HepG2 (cell line): Measurements from ENCODE around the gene PLEKHN1. TPM values are rescaled to one million over a fixed set of nuclear protein-coding genes. Genes with fewer than 3 reads are reported as not detected.

Experiments
- ATAC-seq: fragments of 200-7000 bp; cut with Tn5 transposase; 3 replicates; pipeline ENCODE4 v1.9.1; 2020; ENCODE audit warnings: mild to moderate bottlenecking, moderate library complexity
- BruUV-seq: library from RNA; stranded (reverse); fragments of 400-500 nt; replicated peaks from 2 replicates; lab custom pipeline; 2021; lab: Mats Ljungman, UMichigan
- CTCF ChIA-PET: fragments of 300-600 bp; formaldehyde crosslinking; extraction: SDS; loops from one replicate; lab custom pipeline; 2021; ENCODE audit warnings: low total read pairs, inconsistent platforms, low intra/inter-chr PET ratio; lab: Yijun Ruan, JAX
- POLR2A ChIA-PET: fragments of 350-600 bp; sonication (Branson Sonifier 250); formaldehyde crosslinking; loops from one replicate; lab custom pipeline; 2020; ENCODE audit warnings: antibody characterized with exemption, inconsistent platforms; lab: Yijun Ruan, JAX
- DNase-seq: peaks from one replicate; pipeline ENCODE4 v3.0.0-alpha.2; 2015; ENCODE audit warnings: low spot score
- FAIRE-seq: peaks from 3 replicates; lab custom pipeline; 2011; peaks lifted over from hg19 to GRCh38; lab: Jason Lieb, UNC
- H2AFZ ChIP-seq: one replicate; pipeline ENCODE4 v1.6.1; 2011; ENCODE audit warnings: low read length, inconsistent platforms
- H3K27ac ChIP-seq: fragments of 300-600 bp; 3 replicates; pipeline ENCODE4 v1.8.0; 2011; ENCODE audit warnings: mixed run types, mild to moderate bottlenecking, mixed read lengths, low read length, inconsistent platforms; ENCODE audit not compliant: insufficient read depth; ENCODE audit errors: extremely low read length
- H3K27me3 ChIP-seq, 2 experiments: fragments of 200-600 bp in 1 of 2; 2 replicates in 1 of 2; 3 replicates in 1 of 2; pipeline versions ENCODE4 v1.6.0 to v1.8.0; 2011; ENCODE audit warnings: low read length in 2 of 2, mild to moderate bottlenecking in 2 of 2, moderate library complexity in 2 of 2, inconsistent platforms in 1 of 2; ENCODE audit not compliant: insufficient read depth in 2 of 2, control insufficient read depth in 1 of 2
- H3K36me3 ChIP-seq, 2 experiments: fragments of 200-600 bp in 1 of 2; replicated peaks in 1 of 2; 2 replicates in 1 of 2; 3 replicates in 1 of 2; pipeline versions ENCODE4 v1.5.1 to v1.8.0; 2011; ENCODE audit warnings: low read length in 2 of 2, inconsistent platforms in 1 of 2; ENCODE audit not compliant: insufficient read depth in 2 of 2, control insufficient read depth in 1 of 2
- H3K4me1 ChIP-seq: 2 replicates; pipeline ENCODE4 v1.5.1; 2012; ENCODE audit warnings: low read length, inconsistent platforms; ENCODE audit not compliant: insufficient read depth
- H3K4me2 ChIP-seq: 2 replicates; pipeline ENCODE4 v1.6.0; 2011; ENCODE audit warnings: low read depth, low read length, inconsistent platforms
- H3K4me3 ChIP-seq, 3 experiments: fragments of 200-600 bp in 1 of 3; sonication (generic), shearing (Covaris generic) in 1 of 3; replicated peaks in 1 of 3; 2 replicates each; pipeline ENCODE4 v1.5.1; 2011 to 2016; ENCODE audit warnings: low read length in 3 of 3, inconsistent platforms in 2 of 3, low read depth in 2 of 3, mild to moderate bottlenecking in 2 of 3, control low read depth in 1 of 3, mixed read lengths in 1 of 3; ENCODE audit not compliant: insufficient read depth in 1 of 3
- H3K79me2 ChIP-seq: one replicate; pipeline ENCODE4 v1.6.1; 2011; ENCODE audit warnings: low read length, inconsistent platforms; ENCODE audit not compliant: insufficient read depth
- H3K9ac ChIP-seq: 2 replicates; pipeline ENCODE4 v1.6.0; 2011; ENCODE audit warnings: mild to moderate bottlenecking, low read depth, low read length, inconsistent platforms; ENCODE audit not compliant: insufficient read depth
- H3K9me3 ChIP-seq: 2 replicates; pipeline ENCODE4 v1.5.1; 2012; ENCODE audit warnings: mild to moderate bottlenecking, low read length
- H4K20me1 ChIP-seq: 2 replicates; pipeline ENCODE4 v1.6.0; 2011; ENCODE audit warnings: inconsistent platforms, mild to moderate bottlenecking, low read length, moderate library complexity; ENCODE audit not compliant: insufficient read depth
- POLR2G ChIP-seq: fragments of 200-400 bp; formaldehyde crosslinking; IDR thresholded peaks from 2 replicates; pipeline ENCODE4 v1.6.1; 2018; ENCODE audit warnings: mild to moderate bottlenecking, low read depth, low read length, moderate library complexity
- ZMYM3 ChIP-seq: sonication (generic); formaldehyde crosslinking; IDR thresholded peaks from 2 replicates; pipeline ENCODE4 v1.5.1; 2020; ENCODE audit warnings: mild to moderate bottlenecking, missing genetic modification reagents
- ZNF431 ChIP-seq: sonication (generic); formaldehyde crosslinking; IDR thresholded peaks from 2 replicates; pipeline ENCODE4 v1.9.0; 2022; ENCODE audit warnings: missing genetic modification reagents, low read depth, mild to moderate bottlenecking, borderline replicate concordance
- WGBS: methylation state at CpG from one replicate; pipeline ENCODE4 v1.1.6; 2017; ENCODE audit warnings: low lambda C conversion rate; 5-methylcytosine and 5-hydroxymethylcytosine counted together
- in situ Hi-C: cut with HindIII; loops from 2 replicates; pipeline ENCODE4 v1.10.0; 2017; ENCODE audit warnings: low pct_unique_long_range_greater_than_20kb; ENCODE audit not compliant: extremely low pct_ligation_motif_present
- intact Hi-C: fragments of 100-400 bp; cut with micrococcal nuclease; formaldehyde crosslinking; loops from one replicate; pipeline ENCODE4 v1.10.0; 2022; ENCODE audit not compliant: unreplicated experiment
- polyA plus RNA-seq, 8 experiments: library from polyadenylated mRNA; depleted of rRNA in 3 of 8; stranded (reverse) in 7 of 8; unstranded in 1 of 8; fragments of >200 nt; fragmentation: Illumina TruSeq in 4 of 8; extraction: Trizol in 4 of 8; gene quantifications; 2 replicates each; pipeline versions ENCODE4 v1.2.1 to v1.2.3, GENCODE V29; 2011 to 2016; ENCODE audit warnings: low read depth in 4 of 8, missing spikeins in 1 of 8, mixed read lengths in 1 of 8; ENCODE audit not compliant: insufficient read depth in 1 of 8
- total RNA-seq, 5 experiments: library from RNA; depleted of rRNA; stranded (reverse); fragments of >200 nt; fragmentation: Illumina TruSeq; extraction: Trizol; gene quantifications; 2 replicates each; pipeline ENCODE4 v1.2.3, GENCODE V29; 2016; ENCODE audit warnings: low read depth in 1 of 5
- TF ChIP-seq, protein P1 (sequence below): sonication (generic); formaldehyde crosslinking; IDR thresholded peaks from 2 replicates; pipeline ENCODE4 v1.4.0; 2020; ENCODE audit warnings: missing genetic modification reagents, mild to moderate bottlenecking, borderline replicate concordance

Gene PLEKHN1
- total and polyA plus RNA-seq, 2 of the 13 experiments (the other 11 are each of a cell fraction or from before 2014, with no cell fraction given) = 0.42 to 0.58 TPM

- WGBS = 66% methylated on average over 14 of the region's 14 CpGs
- in situ Hi-C loops = no loop called here
- Histone ChIP-seq H3K79me2 (no peaks in the 10 kb centered on the region), H3K27me3 (no peaks in the 10 kb centered on the region; a peak in 1 of 5 replicates), H3K27ac (no peak overlapping the region), H3K4me1 (peaks cover 37% of the 10 kb centered on the region), H3K9ac (no peak overlapping the region), H3K4me3 (no peak overlapping the region), H2AFZ (no peak overlapping the region), H4K20me1 (no peaks in the 10 kb centered on the region), H3K36me3 (no peaks in the 10 kb centered on the region), H3K4me2 (no peak overlapping the region), H3K9me3 (no peaks in the 10 kb centered on the region)
- intact Hi-C loops = loop anchor here (5.0 kb wide), 1 partner anchor 46 kb away; no protein-coding TSS in a partner anchor
- FAIRE-seq (no peak), DNase-seq (no peak), ATAC-seq (no peak)
- TF ChIP-seq POLR2G (no peak), ZNF431 (CRISPR knock-in tag) (no peak), ZMYM3 (CRISPR knock-in tag) (peak; percentile 70)
- TF ChIP-seq, protein P1, sequence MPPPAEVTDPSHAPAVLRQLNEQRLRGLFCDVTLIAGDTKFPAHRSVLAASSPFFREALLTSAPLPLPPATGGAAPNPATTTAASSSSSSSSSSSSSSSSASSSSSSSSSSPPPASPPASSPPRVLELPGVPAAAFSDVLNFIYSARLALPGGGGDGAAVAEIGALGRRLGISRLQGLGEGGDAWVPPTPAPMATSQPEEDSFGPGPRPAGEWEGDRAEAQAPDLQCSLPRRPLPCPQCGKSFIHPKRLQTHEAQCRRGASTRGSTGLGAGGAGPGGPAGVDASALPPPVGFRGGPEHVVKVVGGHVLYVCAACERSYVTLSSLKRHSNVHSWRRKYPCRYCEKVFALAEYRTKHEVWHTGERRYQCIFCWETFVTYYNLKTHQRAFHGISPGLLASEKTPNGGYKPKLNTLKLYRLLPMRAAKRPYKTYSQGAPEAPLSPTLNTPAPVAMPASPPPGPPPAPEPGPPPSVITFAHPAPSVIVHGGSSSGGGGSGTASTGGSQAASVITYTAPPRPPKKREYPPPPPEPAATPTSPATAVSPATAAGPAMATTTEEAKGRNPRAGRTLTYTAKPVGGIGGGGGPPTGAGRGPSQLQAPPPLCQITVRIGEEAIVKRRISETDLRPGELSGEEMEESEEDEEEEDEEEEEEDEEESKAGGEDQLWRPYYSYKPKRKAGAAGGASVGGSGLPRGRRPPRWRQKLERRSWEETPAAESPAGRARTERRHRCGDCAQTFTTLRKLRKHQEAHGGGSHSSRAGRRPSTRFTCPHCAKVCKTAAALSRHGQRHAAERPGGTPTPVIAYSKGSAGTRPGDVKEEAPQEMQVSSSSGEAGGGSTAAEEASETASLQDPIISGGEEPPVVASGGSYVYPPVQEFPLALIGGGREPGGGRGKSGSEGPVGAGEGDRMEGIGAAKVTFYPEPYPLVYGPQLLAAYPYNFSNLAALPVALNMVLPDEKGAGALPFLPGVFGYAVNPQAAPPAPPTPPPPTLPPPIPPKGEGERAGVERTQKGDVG (CRISPR knock-in tag) = no peak
- ChIA-PET CTCF (no interaction called here), POLR2A (no interaction called here)
- no TSS peak for BruUV-seq
Observed at GRCh38 chr1:1011396-1011949, 45.2 kb downstream of the PLEKHN1 start.
